Measurements from ENCODE around the gene PARG.

Gene PARG

GRCh38 chr10:49768731-49769130, 173.1 kb downstream of the PARG start:
- Mint-ChIP-seq H3K9me3 (no peaks in the 10 kb centered on the region), H3K4me3 (no peak overlapping the region), H3K27me3 (peaks cover 34% of the 10 kb centered on the region), H3K4me1 (peaks cover 3% of the 10 kb centered on the region), H3K27ac (no peak overlapping the region), H3K36me3 (ENCODE audit: low read depth) (no peaks in the 10 kb centered on the region)
- ATAC-seq (no peak), DNase-seq (no peak)

- H3K9me3 Mint-ChIP-seq = no peaks in the 10 kb centered on the region
- no peak overlapping the region for H3K27ac Mint-ChIP-seq
- H3K4me3 Mint-ChIP-seq = no peak overlapping the region
- H3K4me1 Mint-ChIP-seq = peaks cover 3% of the 10 kb centered on the region
- peaks cover 38% of the 10 kb centered on the region for H3K27me3 Mint-ChIP-seq
- H3K36me3 Mint-ChIP-seq (ENCODE audit: low read depth) = no peaks in the 10 kb centered on the region
- DNase-seq = no peak
- ATAC-seq = no peak
Measured at GRCh38 chr10:49768329-49768728, 173.5 kb downstream of the PARG start.

Measured in activated naive CD8-positive, alpha-beta T cell treated with anti-CD3 and anti-CD28 coated beads, Interleukin-2, amount 50 U/mL, for 24 hours (primary cell).